CD4-positive, alpha-beta T cell treated with Interleukin-21 for 1 hour (primary cell): ENCODE data around the gene ASIP.
"Not testable (repeated sequence)": the region's sequence is repeated elsewhere in the genome, so short reads cannot be mapped to it uniquely, and the experiment has no call there.

ENCODE experiments used
- DNase-seq: peaks from one replicate; pipeline ENCODE4 v3.0.0-alpha.2; 2020

Gene ASIP, protein sequence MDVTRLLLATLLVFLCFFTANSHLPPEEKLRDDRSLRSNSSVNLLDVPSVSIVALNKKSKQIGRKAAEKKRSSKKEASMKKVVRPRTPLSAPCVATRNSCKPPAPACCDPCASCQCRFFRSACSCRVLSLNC

DNA sequence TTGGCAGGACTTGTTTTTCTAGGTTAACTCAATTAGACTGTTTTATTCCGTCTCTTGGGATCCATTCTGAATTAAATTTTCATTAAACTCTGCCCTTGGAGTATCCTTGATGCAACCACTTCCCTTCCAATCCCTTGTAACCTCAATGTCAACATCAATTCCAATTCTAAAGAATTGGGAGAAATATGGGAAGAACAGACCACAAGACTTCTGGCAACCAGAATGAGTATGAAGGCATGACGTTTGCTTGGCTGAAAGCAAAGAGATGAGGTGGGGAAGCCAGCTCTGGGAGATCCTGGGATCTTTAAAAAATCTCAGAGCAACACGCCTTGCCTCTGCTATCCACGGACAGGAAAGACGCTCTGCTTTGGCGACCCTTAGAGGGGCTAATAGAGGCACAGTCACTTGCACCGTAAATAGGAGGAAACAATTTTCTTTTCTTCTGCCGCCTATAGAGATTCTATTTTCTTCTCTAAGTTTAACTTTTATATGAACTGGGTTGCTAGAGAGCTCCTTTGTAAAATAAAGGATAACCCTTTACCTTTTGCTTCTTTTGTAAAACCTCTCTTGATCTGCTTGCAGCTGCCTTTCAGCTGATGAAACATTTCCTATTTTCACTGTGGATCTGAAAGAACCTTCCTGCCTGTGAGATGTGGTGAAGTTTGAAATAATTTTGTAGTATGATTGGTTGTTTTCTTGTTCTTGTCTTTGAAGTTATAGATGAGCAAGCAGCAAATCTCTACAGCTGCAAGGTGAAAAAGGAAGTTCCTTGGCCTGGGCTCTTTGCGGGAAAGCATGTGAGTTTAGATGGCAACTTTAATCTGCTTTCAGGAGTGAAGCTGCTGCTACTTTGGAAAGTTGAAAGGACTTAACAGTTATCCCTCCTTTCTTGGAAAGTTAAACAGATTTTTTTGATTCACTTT is at the start of gene ASIP:
Gene ASIP (plus strand): TSS at position 731 of the 923 bp plus-strand sequence. CDS start 18,952 bp downstream, outside the sequence.
- DNase-seq, result no peak

DNA sequence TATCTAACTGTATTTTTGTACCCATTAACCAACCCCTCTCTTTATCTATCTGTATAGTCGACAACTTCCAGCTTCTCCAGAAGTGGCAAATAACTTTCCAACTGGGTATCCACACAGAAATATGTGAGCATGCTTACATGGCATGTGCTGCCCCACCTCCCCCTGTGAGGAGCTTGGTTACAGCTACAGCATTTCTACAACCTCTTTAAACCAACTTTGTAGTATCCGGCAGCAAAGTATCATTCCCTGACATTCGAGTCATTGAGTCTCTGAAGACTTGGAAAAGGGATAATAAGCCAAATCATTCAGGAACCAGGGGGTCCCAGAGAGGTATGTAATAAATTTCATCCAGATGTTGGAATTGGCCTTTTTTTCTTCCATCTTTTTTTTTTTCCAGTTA is 48.2 kb upstream of the ASIP start:
- no peak for DNase-seq

DNA sequence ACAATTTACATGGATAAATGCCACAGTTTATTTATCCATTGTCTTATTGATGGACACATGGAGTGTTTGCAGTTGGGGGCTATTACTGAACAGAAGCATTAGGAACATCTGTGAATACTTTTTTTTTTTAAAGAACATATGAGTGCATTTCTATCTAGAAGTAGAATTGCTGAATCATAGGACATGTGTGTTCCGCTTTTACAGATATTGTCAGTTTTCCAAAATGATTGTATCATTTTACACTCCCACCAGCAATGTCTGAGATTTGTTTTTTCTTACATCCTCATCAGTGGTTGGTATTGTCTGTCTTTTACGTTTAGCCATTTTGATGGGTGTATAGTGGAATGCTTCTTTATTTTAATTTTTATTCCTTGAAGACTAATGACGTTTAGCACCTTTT is 42.0 kb upstream of the ASIP start:
- DNase-seq, result no peak

DNA sequence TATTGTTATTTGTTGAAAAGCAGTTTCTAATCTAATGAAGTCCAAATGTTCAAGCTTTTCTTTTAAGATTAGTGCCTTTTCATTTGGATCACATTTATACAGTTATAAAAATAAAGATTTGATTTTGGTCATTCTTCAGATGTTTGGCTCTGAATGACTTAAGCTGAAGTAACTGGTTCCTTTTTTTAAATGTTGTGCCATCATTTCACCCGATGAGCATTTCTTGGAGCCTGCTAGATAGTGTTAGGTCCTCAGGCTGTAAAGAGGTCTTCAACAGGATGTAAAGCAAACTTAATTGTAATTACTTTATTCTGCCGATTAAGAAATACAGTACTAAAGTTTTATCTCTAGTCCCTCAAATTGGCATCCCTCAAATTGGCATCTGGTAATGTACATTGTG is 41.2 kb upstream of the ASIP start:
- DNase-seq, result no peak

DNA sequence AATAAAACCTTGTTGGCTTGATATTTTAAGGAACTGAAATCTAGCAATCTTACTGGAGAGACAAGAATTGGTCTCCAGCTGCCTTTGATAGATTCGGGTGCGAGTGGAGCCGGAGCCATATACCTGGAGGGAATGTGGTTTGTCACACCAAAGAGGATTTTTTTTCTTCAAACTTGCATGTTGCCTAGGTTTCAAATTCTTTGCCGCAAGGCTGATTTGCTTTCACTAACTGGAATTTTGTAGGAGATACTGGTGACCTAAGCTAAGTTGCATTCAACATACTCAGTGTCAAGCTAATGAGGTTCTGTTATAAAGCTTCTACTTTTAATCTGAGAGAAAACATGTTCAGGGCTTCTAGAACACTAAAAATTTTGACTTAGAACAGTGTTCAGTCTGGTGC is 39.7 kb upstream of the ASIP start:
- DNase-seq, result no peak

DNA sequence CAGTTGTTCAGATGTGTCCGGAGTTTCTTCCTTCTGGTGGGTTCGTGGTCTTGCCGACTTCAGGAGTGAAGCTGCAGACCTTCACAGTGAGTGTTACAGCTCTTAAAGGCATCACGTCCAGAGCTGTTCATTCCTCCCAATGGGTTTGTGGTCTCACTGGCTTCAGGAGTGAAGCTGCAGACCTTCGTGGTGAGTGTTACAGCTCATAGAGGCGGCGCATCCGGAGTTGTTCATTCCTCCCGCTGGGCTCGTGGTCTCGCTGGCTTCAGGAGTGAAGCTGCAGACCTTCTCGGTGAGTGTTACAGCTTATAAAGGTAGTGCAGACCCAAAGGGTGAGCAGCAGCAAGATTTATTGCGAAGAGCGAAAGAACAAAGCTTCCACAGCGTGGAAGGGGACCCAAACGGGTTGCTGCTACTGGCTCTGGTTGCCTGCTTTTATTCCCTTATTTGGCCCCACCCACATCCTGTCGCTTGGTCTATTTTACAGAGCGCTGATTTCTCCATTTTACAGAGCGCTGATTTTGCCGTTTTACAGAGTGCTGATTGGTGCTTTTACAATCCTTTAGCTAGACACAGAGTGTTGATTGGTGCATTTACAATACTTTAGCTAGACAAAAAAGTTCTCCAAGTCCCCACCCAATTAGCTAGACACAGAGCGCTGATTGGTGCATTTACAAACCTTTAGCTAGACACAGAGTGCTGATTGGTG is 35.9 kb upstream of the ASIP start:
- DNase-seq, result peak; percentile 11

DNA sequence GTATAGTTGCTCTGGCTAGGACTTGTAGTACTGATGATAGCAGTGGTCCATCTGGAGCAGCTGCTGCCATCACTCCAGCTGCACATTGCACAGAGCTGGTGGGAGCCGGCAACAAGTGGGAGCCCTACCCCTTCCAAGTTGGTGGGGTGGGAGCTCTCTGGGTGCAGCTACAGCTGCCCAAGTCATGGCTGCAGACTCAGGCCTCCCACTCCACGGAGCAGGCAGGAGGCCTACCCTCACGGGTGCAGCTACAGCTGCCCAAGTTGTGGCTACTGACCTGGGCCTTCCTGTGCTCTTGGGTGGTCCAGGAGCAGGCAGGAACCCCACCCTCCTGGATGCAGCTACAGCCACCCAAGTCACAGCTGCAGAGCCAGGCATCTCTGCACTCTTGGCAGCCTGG is 32.1 kb upstream of the ASIP start:
- DNase-seq, result no peak

DNA sequence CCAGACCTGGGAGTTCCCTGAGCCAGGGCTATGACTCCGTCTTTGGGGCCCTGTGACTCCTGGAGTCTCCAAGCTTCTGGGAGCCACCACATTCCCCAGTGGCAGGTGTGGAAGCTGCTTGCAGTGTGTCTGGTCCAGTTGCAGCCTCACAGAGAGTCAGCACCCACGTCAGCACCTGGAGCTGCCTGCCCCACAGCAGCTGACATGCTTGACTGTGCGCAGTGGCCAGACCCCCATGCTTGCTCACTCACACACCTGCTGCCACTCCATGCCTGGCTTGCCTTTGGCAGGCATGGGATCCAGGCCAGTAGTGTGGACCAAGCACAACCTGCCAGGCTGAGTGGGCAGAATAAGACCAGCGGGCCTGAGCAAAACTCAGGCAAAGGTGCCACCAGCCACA is 31.0 kb upstream of the ASIP start:
- no peak for DNase-seq

DNA sequence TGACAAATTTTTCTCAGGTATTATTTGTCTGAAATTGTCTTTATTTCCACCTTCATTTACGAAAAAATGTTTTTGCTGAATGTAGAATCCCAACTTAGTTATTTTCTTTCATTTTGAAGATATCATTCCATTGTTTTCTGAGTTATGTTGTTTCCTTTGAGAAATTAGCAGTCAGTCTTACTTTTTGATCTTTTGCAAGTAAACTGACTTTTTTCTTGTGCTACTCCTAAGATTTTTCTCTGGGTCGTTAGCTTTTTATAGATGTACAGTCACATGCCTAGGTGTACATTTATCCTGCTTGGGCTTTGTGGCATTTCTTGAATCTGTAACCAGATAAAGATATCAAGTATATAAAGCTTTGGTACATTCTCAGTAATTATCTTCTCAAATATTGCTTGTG is 29.6 kb upstream of the ASIP start:
- DNase-seq, result no peak

DNA sequence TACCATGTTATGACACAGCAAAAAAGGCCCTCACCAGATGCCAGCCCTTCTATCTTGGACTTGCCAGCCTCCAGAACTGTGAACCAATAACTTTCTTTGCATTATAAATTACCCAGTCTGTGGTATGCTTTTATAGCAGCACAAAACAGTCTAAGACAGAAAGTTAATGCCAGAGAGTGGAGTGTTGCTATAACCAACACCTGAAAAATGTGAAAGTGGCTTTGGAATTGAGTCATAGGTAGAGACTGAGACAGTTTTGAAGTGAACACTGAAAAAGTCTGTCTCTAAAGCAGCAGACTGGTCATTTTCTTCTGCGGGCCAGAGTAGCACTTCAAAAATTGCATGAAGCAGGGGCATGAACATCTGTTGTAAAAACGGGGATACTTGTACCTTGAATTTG is 28.0 kb upstream of the ASIP start:
- DNase-seq, result no peak

DNA sequence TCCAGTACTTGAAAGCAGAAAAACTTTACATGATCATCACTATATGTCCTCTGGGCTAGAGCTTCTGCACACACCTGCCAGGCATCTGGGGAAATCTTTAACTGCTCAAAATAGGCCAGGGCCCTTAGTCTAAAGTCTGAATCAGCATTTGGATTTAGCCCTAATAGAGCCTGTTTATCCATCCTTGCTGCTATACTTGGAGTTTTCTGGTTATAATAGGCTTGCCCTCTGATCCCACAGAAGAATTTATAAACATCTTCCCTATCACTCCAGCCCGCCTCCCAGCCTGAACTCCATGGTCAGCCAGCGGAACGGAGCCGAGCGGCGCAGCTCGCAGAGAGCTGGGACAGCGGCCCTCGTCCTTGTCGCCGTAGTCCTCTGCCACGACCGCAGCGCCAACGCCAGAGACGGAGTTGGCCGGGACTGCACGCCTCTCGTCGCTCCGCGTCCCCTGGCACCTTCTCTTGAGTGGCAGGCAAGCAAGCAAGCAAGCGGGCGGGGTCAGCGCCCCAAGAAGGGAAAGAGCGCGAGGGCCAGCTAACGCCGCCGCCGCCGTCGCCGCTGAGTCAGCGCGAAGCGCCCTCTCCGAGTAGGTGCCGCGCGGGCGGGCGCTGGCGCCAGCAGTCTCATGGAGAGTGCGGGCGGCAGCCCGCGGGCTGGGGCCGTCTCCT is 25.4 kb upstream of the ASIP start:
- DNase-seq, result peak; percentile 14

DNA sequence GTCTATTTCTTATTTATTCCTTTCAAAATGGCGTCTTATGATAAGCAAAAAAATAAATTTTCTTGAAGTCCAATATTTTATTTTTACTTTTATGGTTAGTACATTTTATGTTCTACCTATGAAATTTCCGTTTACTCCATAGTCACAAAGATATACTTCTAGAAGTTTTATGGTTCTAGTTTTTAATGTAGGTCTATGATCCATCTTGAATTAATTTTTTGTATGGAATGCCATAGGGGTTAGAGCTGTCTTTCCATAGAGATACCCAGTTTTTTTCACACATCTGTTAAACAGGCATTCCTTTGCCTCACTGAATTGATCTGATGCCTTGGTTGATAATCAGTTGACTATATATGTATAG is 24.9 kb upstream of the ASIP start:
- no peak for DNase-seq

DNA sequence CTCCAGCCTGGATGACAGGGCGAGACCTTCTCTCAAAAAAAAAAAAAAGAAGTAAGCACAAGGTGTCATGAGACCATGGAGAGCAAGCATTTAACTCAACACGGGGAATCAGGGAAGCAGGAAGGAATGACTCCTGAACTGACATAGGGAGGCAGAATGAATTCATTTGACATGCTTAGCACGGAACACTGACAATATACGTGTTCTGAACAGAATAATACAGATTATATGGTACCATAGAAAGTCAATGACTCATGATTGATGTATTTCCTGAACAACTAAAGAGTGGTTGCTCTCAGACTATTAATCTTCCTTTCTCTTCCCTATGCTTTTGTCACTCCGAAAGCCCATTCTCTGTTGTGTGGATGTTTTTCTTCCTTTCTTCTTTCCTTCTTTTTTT is 20.7 kb upstream of the ASIP start:
- no peak for DNase-seq

DNA sequence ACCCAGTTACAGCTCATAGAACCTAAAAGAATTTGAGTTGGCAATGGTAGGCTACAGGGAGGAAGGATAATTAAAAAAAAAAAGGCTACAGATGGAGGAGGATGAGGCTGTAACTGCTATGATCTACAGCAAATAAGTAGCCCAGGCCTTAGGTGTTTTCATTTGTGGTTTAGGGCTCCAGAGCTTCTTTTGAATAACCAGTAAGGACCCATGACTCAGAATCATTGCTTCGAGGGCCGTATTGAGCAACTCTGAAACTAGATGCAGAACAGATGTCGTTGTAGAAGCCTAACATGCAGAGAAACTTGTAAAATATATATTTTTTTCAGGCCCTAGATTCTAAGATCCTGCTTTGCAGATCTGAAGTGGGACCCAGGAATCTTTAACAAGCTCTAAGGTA is 19.0 kb upstream of the ASIP start:
- DNase-seq, result no peak

DNA sequence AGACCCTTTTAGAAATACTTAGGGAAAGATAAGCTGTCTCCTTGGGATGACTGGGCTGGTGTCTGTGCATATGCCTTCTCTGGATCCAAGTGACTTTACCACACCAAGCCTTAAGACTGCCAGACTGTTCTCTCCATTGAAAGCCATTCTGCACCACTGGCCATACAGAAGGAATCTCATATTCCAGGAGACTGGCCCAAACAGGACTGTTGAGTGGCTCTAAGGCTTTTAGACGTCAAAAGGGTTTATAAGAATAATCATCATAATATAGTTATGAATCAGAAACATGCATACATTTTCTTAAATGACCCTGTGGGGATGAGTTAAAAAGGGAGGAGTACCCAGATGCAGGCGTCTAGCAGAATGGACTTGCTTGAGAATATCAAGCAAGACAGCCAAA is 17.0 kb upstream of the ASIP start:
- DNase-seq, result not testable (repeated sequence)

DNA sequence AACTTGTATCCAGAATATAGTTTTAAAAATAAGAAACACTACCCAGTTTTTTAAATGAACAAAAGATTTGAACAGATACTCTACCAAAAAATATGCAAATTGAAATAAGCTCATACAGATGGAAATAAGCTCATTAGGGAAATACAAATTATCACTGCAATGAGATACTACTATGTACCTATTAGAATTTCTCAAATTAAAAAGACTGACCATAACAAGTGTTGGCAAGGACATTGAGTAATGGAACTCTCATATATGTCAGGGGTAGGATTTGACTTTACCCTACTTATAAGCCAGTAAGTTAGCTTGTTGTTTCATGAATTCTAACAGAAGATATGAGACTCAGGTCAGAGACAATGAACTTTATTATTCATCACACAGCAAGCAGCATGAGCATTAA is 9.6 kb upstream of the ASIP start:
- DNase-seq, result no peak

DNA sequence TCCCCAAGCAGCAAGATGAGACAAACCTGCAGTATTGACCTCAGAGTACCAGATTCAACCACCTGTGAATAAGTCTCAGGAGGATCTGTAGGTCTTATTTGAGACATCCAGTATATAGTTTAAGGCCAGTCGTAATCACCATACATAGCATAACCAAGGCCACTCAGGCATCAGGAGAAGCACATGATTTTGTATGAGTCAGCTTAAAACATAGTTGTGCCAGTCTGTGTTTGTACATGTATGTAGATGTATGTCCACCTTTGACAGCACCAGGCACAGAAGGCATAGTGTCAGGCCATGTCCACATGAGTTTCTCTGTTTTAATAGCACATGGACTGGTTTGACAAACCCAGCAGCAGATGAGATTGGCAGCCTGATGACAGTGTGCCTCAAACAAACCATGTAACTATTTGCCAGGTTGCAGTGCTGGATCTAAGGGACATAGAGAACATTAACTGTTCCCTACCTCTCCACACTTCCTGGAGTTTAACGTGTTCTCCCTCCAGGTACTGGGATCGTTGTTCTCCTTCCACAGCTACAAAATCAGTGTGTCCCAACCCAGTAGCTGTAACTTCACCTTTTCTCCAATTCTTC is 8.6 kb upstream of the ASIP start:
- no peak for DNase-seq

DNA sequence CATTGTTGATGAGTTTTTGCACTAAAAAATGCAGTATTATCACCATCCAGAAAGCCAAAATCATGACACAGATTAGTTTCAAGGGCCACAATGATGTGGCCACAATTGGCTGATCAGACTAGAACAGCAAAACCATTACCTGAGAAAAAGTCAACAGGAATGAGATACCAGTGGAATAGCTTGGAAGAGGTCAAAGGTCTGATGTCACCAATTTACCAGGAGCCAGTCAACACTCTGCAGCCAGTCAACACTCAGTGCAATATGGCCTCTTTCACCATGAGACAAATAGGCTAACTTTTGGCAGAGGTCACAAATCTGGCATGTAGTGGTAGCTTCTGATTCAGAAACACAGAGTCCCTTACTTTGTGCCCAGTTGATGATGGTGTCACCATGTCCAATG is 7.5 kb upstream of the ASIP start:
- DNase-seq, result no peak

DNA sequence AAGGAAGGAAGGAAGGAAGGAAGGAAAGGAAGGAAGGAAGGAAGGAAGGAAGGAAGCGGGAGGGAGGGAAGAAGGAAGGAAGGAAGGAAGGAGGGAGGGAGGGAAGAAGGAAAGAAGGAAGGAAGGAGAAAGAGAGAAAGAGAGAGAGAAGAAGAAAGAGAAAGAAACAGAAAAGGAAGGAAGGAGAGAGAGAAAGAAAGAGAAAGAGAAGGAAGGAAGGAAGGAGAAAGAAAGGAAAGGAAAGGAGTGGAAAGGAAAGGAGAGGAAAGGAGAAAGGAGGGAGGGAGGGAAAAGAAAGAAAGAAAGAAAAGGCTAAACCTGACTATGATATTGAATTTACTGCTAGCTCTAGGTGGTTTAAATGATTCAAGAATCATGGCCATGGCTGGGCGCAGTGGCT is 5.3 kb upstream of the ASIP start:
- no peak for DNase-seq

DNA sequence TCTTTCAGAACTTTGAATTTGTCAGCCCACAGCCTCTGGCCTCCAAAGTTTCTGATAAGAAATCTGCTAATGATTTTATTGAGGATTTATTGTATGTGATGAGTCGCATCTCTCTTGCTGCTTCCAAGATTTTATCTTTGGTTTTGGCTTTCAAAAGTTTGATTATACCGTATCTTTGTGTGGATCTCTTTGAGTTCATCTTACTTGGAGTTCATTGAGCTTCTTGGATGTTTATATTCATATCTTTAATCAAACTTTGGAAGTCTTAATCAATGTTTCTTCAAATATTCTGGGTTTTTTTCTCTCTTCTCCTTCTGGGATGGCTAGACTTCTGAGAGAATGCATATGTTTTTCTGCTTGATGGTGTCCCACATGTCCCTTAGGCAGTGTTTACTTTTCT is 3.3 kb upstream of the ASIP start:
- no peak for DNase-seq

DNA sequence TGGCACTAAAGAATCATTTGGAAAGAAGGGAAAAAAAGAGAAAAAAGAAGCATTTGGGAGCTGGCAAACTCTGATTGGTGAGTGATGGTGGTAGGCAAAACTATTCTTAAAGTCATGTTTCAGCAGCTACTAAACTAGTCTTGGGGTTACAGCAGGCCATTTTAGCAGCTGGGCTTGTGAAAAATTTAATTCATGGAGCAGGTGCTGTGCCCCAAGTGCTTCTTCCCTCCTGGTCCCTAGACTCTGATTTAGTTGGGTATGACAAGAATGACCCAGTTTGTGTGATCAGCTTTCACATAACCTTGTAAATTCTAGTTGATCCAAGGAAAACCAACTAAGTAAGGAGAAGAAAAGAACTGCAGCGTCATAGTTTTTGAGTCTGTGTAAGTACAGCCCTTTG is 1.1 kb upstream of the ASIP start:
- DNase-seq, result no peak

DNA sequence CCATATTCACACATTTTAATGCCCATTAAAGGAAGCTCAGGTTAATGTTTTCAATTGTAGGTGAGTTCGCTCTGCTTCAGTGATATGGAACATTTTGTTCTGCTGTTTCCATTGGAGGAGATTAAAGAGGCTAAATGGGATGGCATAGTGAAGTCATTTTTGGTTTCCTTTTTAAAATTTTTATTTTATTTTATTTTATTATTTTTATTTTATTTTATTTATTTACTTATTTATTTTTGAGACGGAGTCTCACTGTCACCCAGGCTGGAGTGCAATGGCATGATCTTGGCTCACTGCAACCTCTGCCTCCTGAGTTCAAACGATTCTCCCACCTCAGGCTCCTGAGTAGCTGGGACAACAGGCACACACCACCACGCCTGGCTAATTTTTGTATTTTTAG is 792 bp downstream of the ASIP start:
- not testable (repeated sequence) for DNase-seq

DNA sequence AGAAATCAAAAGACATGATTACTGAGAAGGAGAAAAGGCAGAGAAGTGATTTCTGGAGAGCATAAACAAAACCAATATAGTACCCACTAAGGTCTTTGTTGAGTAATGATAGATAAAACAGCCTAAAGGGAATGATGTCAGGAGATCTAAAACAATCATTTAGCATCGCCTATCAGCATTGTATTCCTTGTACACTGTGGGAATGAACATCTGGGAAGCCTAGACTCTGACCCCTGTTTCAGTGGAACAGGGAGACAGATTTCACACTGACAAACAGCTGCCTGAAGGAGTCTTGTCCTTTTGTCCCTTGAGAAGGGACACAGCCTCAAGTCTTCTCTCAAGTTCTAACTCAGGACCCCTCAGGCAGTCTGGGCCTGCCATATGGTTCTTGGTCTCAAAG is 1.7 kb downstream of the ASIP start:
- no peak for DNase-seq
